Measurements from ENCODE around the gene EPHA10. TPM values are rescaled to one million over a fixed set of nuclear protein-coding genes. Genes with fewer than 3 reads are reported as not detected.

Gene EPHA10
- total RNA-seq, 4 donors from 2014 or later = 0.19 to 0.49 (median 0.31) TPM; not detected in 1

- H3K36me3 ChIP-seq = peaks cover 0 to 90% (median 0%) of the 10 kb centered on the region in 3 donors
- TF ChIP-seq POLR2A (IDR thresholded peaks at IDR 0.05) (no peak), CTCF (IDR thresholded peaks at IDR 0.05) (no peak)
- WGBS, 2 donors = 81 to 86% methylated on average over 8 of the region's 8 CpGs
These were observed 59.5 kb downstream of the EPHA10 start for GRCh38 chr1:37705399-37705798.

GRCh38 chr1:37704966-37705365 is 60.0 kb downstream of the EPHA10 start:
- no peak overlapping the region for H3K4me3 ChIP-seq
- H3K27me3 ChIP-seq = no peaks in the 10 kb centered on the region
- H3K9me3 ChIP-seq = no peaks in the 10 kb centered on the region
- H3K36me3 ChIP-seq = peaks cover 0 to 90% (median 0%) of the 10 kb centered on the region in 3 donors
- WGBS, 2 donors = 63 to 72% methylated on average over 3 of the region's 3 CpGs
- no peaks in the 10 kb centered on the region for H3K4me1 ChIP-seq
- intact Hi-C loops (cut with DNase I) = no loop called here
- TF ChIP-seq POLR2A (IDR thresholded peaks at IDR 0.05) (no peak), CTCF (IDR thresholded peaks at IDR 0.05) (no peak)
- no peak for DNase-seq
- no peak overlapping the region for H3K27ac ChIP-seq

More at GRCh38 chr1:37705399-37705798, 59.5 kb downstream of the EPHA10 start:
- no peak for DNase-seq
- H3K27ac ChIP-seq = no peak overlapping the region
- no peak overlapping the region for H3K4me3 ChIP-seq
- no peaks in the 10 kb centered on the region for H3K9me3 ChIP-seq
- no peaks in the 10 kb centered on the region for H3K27me3 ChIP-seq
- no peaks in the 10 kb centered on the region for H3K4me1 ChIP-seq
- intact Hi-C loops (cut with DNase I) = no loop called here

GRCh38 chr1:37703061-37703460 is 61.9 kb downstream of the EPHA10 start:
- peaks cover 0 to 77% (median 0%) of the 10 kb centered on the region in 3 donors for H3K36me3 ChIP-seq
- TF ChIP-seq POLR2A (IDR thresholded peaks at IDR 0.05) (no peak), CTCF (IDR thresholded peaks at IDR 0.05) (no peak)
- 83% methylated on average over 11 of the region's 14 CpGs; no CpG with 5 or more reads in 1 of the 2 donors for whole genome bisulfite sequencing, 2 donors

GRCh38 chr1:37701051-37701450 is 63.9 kb downstream of the EPHA10 start:
- H3K27me3 ChIP-seq = no peaks in the 10 kb centered on the region
- 77 to 79% methylated on average over 2 of the region's 2 CpGs for WGBS, 2 donors
- TF ChIP-seq POLR2A (IDR thresholded peaks at IDR 0.05) = no peak
- TF ChIP-seq CTCF (IDR thresholded peaks at IDR 0.05) = no peak
- H3K4me3 ChIP-seq = no peak overlapping the region
- intact Hi-C loops (cut with DNase I) = no loop called here
- H3K4me1 ChIP-seq = no peaks in the 10 kb centered on the region
- no peak overlapping the region for H3K27ac ChIP-seq
- no peak for DNase-seq
- H3K9me3 ChIP-seq = no peaks in the 10 kb centered on the region
- H3K36me3 ChIP-seq = peaks cover 0 to 71% (median 0%) of the 10 kb centered on the region in 3 donors

More at GRCh38 chr1:37703061-37703460, 61.9 kb downstream of the EPHA10 start:
- no peak for DNase-seq
- intact Hi-C loops (cut with DNase I) = no loop called here
- H3K9me3 ChIP-seq = no peaks in the 10 kb centered on the region
- no peak overlapping the region for H3K4me3 ChIP-seq
- no peak overlapping the region for H3K27ac ChIP-seq
- no peaks in the 10 kb centered on the region for H3K27me3 ChIP-seq
- H3K4me1 ChIP-seq = no peaks in the 10 kb centered on the region

GRCh38 chr1:37699147-37699546 is 65.8 kb downstream of the EPHA10 start:
- no peaks in the 10 kb centered on the region for H3K9me3 ChIP-seq
- no peaks in the 10 kb centered on the region for H3K27me3 ChIP-seq
- no peak for TF ChIP-seq POLR2A (IDR thresholded peaks at IDR 0.05)
- DNase-seq = no peak
- H3K4me3 ChIP-seq = no peak overlapping the region
- peaks cover 0 to 56% (median 0%) of the 10 kb centered on the region in 3 donors for H3K36me3 ChIP-seq
- H3K27ac ChIP-seq = no peak overlapping the region
- WGBS, 2 donors = 75 to 83% methylated on average over 7 of the region's 7 CpGs
- intact Hi-C loops (cut with DNase I) = loop anchor here (10.0 kb wide), 1 partner anchor 106 kb away; the partner anchor contains the start of genes C1orf122 and YRDC
- H3K4me1 ChIP-seq = no peaks in the 10 kb centered on the region

GRCh38 chr1:37697737-37698136 is 67.2 kb downstream of the EPHA10 start:
- Histone ChIP-seq H3K27ac (no peak overlapping the region), H3K27me3 (no peaks in the 10 kb centered on the region), H3K9me3 (no peaks in the 10 kb centered on the region), H3K36me3 (peaks cover 0 to 42% (median 0%) of the 10 kb centered on the region in 3 donors), H3K4me1 (peaks cover 0 to 8% (median 3%) of the 10 kb centered on the region in 3 donors), H3K4me3 (no peak overlapping the region)
- WGBS, 2 donors = 90 to 92% methylated on average over 2 of the region's 2 CpGs
- no peak for DNase-seq
- intact Hi-C loops (cut with DNase I) = loop anchor here (10.0 kb wide), 1 partner anchor 107 kb away; the partner anchor contains the start of genes C1orf122 and YRDC
- TF ChIP-seq POLR2A (IDR thresholded peaks at IDR 0.05) = no peak
- TF ChIP-seq CTCF (IDR thresholded peaks at IDR 0.05) = no peak

Measured in esophagus squamous epithelium (tissue), 5 donors.